Transverse colon (tissue), 4 donors: ENCODE measurements around the gene ZNF618. TPM values are rescaled to one million over a fixed set of nuclear protein-coding genes. Genes with fewer than 3 reads are reported as not detected.
A peak's percentile ranks its signal among the peaks of the same experiment; 100 is the strongest.
"Not testable (repeated sequence)": the region's sequence is repeated elsewhere in the genome, so short reads cannot be mapped to it uniquely, and the experiment has no call there.

Experiments
- DNase-seq: peaks from one replicate; pipeline ENCODE4 v3.0.0-alpha.2; 2019
- H3K27ac ChIP-seq, 4 donors: fragments of 200-600 bp; sonication (generic); 2 replicates each; pipeline ENCODE4 v1.5.1; 2016 to 2018; ENCODE audit warnings: inconsistent platforms in 4 of 4
- H3K27me3 ChIP-seq: fragments of 200-600 bp; sonication (generic); 2 replicates; pipeline ENCODE4 v1.5.1; 2017; ENCODE audit warnings: inconsistent platforms
- H3K36me3 ChIP-seq, 4 donors: fragments of 200-600 bp; sonication (generic); 2 replicates each; pipeline ENCODE4 v1.5.1; 2017 to 2019; ENCODE audit warnings: inconsistent platforms in 4 of 4
- H3K4me1 ChIP-seq, 4 donors: fragments of 200-600 bp; sonication (generic); 2 replicates each; pipeline ENCODE4 v1.5.1; 2017 to 2020; ENCODE audit warnings: inconsistent platforms in 4 of 4
- H3K4me3 ChIP-seq, 4 donors: fragments of 200-600 bp; sonication (generic); 1 replicate in 1 of 4; 2 replicates in 3 of 4; pipeline versions ENCODE4 v1.5.1 to v1.6.1; 2017 to 2019; ENCODE audit warnings: inconsistent platforms in 4 of 4
- H3K9me3 ChIP-seq, 2 donors: fragments of 200-600 bp; sonication (generic); 2 replicates each; pipeline ENCODE4 v1.5.1; 2017 to 2019; ENCODE audit warnings: inconsistent platforms in 2 of 2
- EP300 ChIP-seq: sonication (generic); formaldehyde crosslinking; IDR thresholded peaks from one replicate; pipeline ENCODE4 v1.6.1; 2017; ENCODE audit warnings: antibody characterized with exemption, low read depth
- POLR2A ChIP-seq: fragments of 450-650 bp; IDR thresholded peaks from one replicate; pipeline ENCODE4 v1.6.1; 2016; ENCODE audit warnings: antibody characterized with exemption, mild to moderate bottlenecking, moderate library complexity
- POLR2AphosphoS5 ChIP-seq, 3 donors: sonication (generic); formaldehyde crosslinking; IDR thresholded peaks; one replicate each; pipeline ENCODE4 v1.6.1; 2016; ENCODE audit warnings: antibody characterized with exemption in 3 of 3
- WGBS, 2 donors: methylation state at CpG; one replicate each; pipeline ENCODE4 v1.1.5; 2018; ENCODE audit warnings: low coverage in 1 of 2; 5-methylcytosine and 5-hydroxymethylcytosine counted together
- in situ Hi-C, 4 donors: fragments of 200-750 bp; cut with MboI; loops; one replicate each; pipeline versions ENCODE4 v1.15.0 to v1.15.1; 2017; ENCODE audit warnings: low sequenced_read_pairs in 3 of 4, low pct_ligation_motif_present in 1 of 4, low pct_unique_long_range_greater_than_20kb in 1 of 4
- intact Hi-C: fragments of 100-400 bp; cut with DNase I; formaldehyde crosslinking; loops from one replicate; pipeline ENCODE4 v1.15.1; 2023; ENCODE audit warnings: low total_unique reads
- total RNA-seq, 4 donors: library from RNA; depleted of rRNA; stranded (reverse); fragments of >200 nt; gene quantifications; one replicate each; pipeline ENCODE4 v1.1.0, GENCODE V29; 2016
- TF ChIP-seq, protein P1 (sequence below), 5 experiments: fragments of 200-600 bp in 3 of 5; fragments of 450-650 bp in 2 of 5; sonication (generic) in 3 of 5; IDR thresholded peaks; 1 replicate in 2 of 5; 2 replicates in 3 of 5; pipeline ENCODE4 v1.5.1; 2016 to 2017; ENCODE audit warnings: antibody characterized with exemption in 5 of 5, inconsistent platforms in 3 of 5, mild to moderate bottlenecking in 2 of 5, moderate library complexity in 1 of 5

Gene ZNF618
- total RNA-seq, 4 donors from 2014 or later, result 2.2 to 8.6 (median 4.0) TPM

DNA sequence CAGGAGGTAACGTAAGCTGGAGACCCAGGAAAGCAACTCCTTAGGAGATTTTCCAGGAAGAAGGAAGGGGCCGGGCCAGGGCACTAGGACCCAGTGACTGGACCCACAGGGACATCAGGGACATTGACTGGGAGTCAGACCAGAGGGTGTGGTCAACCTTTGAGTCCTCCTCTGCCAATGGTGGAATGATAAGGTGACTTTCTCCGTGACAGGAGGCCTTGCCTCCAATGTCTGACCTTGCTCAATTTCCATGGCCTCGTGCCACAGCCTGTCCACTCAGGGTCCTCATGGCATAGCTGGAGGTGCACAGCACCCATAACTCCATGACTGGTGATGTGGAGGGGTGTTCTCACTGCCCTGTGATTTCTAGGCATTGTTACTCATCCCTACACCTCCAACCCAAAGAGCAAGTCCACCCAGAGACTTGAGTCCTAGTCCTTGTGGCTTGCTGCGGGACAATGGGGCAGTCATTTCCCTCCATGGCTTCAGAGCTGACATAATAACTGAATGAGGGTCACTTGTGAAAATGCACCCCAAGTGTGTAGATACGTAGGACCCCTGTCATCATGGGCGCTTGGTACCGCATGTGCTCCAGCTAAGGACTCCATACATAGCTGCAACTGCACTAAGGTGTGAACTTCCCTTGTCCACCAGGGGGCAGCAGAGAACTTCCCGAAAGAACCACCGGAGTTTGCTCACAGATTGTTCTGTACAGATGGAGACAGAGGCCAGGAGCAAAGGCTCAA is 206.1 kb downstream of the ZNF618 start:
- intact Hi-C loops, result loop anchor here (2.0 kb wide), 1 partner anchor 209 kb away; no protein-coding TSS in a partner anchor
- peak overlapping the region; percentile 60 to 78 (median 77) for H3K27ac ChIP-seq

DNA sequence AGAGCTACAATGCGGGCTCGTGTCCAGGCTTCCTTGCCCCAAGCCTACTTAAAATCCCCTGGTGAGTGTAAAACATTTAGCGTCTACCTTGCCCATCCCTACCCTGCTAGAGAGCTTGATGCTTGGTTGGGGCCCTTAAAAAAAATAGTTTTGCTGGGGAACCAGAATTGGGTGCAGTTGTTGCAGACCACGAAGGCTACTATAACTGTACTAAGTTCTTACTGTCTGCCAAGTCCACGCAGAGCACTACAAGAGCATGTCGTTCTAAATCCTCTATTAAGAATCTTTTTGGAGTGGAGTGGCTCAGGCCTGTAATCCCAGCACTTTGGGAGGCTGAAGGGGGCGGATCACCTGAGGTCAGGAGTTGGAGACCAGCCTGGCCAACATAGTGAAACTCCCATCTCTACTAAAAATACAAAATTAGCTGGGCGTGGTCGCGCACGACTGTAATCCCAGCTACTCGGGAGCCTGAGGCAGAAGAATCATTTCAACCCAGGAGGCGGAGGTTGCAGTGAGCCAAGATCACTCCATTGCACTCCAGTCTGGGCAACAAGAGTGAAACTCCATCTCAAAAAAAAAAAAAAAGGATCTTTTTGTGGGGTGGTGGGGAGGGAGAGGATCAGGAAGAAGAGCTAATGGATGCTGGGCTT is 206.8 kb downstream of the ZNF618 start:
- H3K4me3 ChIP-seq, H3K27me3 ChIP-seq, H3K9me3 ChIP-seq, DNase-seq, H3K36me3 ChIP-seq: not testable (repeated sequence)
- intact Hi-C loops, result loop anchor here (2.0 kb wide), 1 partner anchor 208 kb away; no protein-coding TSS in a partner anchor
- 36 to 38% methylated on average over 9 to 13 of the region's 13 CpGs for WGBS, 2 donors
- Histone ChIP-seq H3K27ac (peak overlapping the region in 1 of 4 donors; percentile 78), H3K4me1 (peaks cover 5 to 30% (median 22%) of the 10 kb centered on the region in 4 donors)
- TF ChIP-seq, protein P1, sequence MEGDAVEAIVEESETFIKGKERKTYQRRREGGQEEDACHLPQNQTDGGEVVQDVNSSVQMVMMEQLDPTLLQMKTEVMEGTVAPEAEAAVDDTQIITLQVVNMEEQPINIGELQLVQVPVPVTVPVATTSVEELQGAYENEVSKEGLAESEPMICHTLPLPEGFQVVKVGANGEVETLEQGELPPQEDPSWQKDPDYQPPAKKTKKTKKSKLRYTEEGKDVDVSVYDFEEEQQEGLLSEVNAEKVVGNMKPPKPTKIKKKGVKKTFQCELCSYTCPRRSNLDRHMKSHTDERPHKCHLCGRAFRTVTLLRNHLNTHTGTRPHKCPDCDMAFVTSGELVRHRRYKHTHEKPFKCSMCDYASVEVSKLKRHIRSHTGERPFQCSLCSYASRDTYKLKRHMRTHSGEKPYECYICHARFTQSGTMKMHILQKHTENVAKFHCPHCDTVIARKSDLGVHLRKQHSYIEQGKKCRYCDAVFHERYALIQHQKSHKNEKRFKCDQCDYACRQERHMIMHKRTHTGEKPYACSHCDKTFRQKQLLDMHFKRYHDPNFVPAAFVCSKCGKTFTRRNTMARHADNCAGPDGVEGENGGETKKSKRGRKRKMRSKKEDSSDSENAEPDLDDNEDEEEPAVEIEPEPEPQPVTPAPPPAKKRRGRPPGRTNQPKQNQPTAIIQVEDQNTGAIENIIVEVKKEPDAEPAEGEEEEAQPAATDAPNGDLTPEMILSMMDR (IDR thresholded peaks at IDR 0.05), result peak in 1 of 5 experiments; percentile 7
- in situ Hi-C loops, result loop anchor here in 3 of 4 donors (10.0 to 25.0 kb wide), 3 partner anchors 202 to 212 kb away; no protein-coding TSS in a partner anchor

More for the DNA sequence above, 206.1 kb downstream of the ZNF618 start:
- WGBS, 2 donors, result 41% methylated on average over 8 of the region's 10 CpGs; no CpG with 5 or more reads in 1 of the 2 donors
- Histone ChIP-seq H3K9me3 (no peaks in the 10 kb centered on the region), H3K4me3 (no peak overlapping the region), H3K36me3 (no peaks in the 10 kb centered on the region), H3K4me1 (peaks cover 5 to 32% (median 24%) of the 10 kb centered on the region in 4 donors), H3K27me3 (no peaks in the 10 kb centered on the region)
- TF ChIP-seq POLR2A, result no peak
- TF ChIP-seq, protein P1 (IDR thresholded peaks at IDR 0.05), result peak; percentile 90 to 94 (median 92)
- no peak for TF ChIP-seq POLR2AphosphoS5 (IDR thresholded peaks at IDR 0.05)
- no peak for TF ChIP-seq EP300
- in situ Hi-C loops, result loop anchor here in 3 of 4 donors (10.0 to 25.0 kb wide), 3 partner anchors 203 to 213 kb away; no protein-coding TSS in a partner anchor
- DNase-seq, result peak; percentile 92

DNA sequence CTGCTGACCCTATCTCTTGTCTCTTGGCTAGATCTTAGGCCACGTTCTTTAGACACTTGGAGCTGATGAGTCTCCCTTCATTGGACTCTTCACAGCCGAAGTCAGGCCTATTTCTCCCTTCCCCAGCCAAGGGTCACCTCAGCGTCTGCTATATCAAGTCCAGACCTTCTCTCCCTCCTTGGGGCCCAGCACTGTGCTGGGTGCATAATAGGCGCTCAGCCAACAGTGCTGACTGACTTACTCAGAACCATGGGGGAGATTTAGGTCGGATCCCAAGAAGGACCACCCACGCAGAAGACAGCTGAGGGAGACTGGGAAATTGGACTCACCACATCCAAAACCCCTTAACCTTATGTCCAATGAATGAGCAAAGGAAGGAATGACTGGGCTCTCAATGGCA is 207.6 kb downstream of the ZNF618 start:
- no peaks in the 10 kb centered on the region for H3K36me3 ChIP-seq
- no peaks in the 10 kb centered on the region for H3K9me3 ChIP-seq
- no peak for DNase-seq
- intact Hi-C loops (loop anchor here (2.0 kb wide), 1 partner anchor 207 kb away; no protein-coding TSS in a partner anchor), in situ Hi-C loops (loop anchor here in 3 of 4 donors (10.0 to 25.0 kb wide), 3 partner anchors 201 to 211 kb away; no protein-coding TSS in a partner anchor)
- H3K27ac ChIP-seq, result no peak overlapping the region
- H3K4me1 ChIP-seq, result peaks cover 5 to 23% (median 18%) of the 10 kb centered on the region in 4 donors
- WGBS, 2 donors, result 40 to 83% methylated on average over 1 to 6 of the region's 6 CpGs
- no peaks in the 10 kb centered on the region for H3K27me3 ChIP-seq
- no peak for TF ChIP-seq EP300
- TF ChIP-seq, protein P1 (IDR thresholded peaks at IDR 0.05), result no peak
- TF ChIP-seq POLR2AphosphoS5 (IDR thresholded peaks at IDR 0.05), result no peak
- TF ChIP-seq POLR2A, result no peak
- no peak overlapping the region for H3K4me3 ChIP-seq
